ENCODE measurements around the gene PAH. TPM values are rescaled to one million over a fixed set of nuclear protein-coding genes. Genes with fewer than 3 reads are reported as not detected.

PAH gene
- total and polyA plus RNA-seq, 2 of the 8 experiments (the other 6 are each of a cell fraction or from before 2014, with no cell fraction given), result 3.9 to 9.0 TPM

- TF ChIP-seq TEAD4 (IDR thresholded peaks at IDR 0.05; ENCODE audit: low read depth, low read length), result peak; percentile 30; the same call in 1 of the 2 replicates
- no peak for TF ChIP-seq SIX5 (IDR thresholded peaks at IDR 0.05; ENCODE audit: low read depth, low read length)
- TF ChIP-seq PHF8 (conservative IDR thresholded peaks at IDR 0.05; ENCODE audit: low read depth, low read length), result no peak
- 0 out of 2 replicates have a peak, but pooled peaks have one; percentile 19 for TF ChIP-seq ATF2 (IDR thresholded peaks at IDR 0.05; ENCODE audit: low read length)
- no peak for TF ChIP-seq BRCA1 (IDR thresholded peaks at IDR 0.05; ENCODE audit: low read depth, low read length)
- peak; percentile 59 for TF ChIP-seq USF2 (IDR thresholded peaks at IDR 0.05; ENCODE audit: low read length)
- peak; percentile 81 for TF ChIP-seq KDM4A (IDR thresholded peaks at IDR 0.05; ENCODE audit: low read depth, low read length, severe bottlenecking)
- TF ChIP-seq CTCF (IDR thresholded peaks at IDR 0.05; ENCODE audit: control extremely low read depth in 1 of 3, insufficient read depth in 1 of 3, low read depth in 1 of 3, low read length in 3 of 3), result peak; percentile 44 to 62 (median 54)
- TF ChIP-seq GABPA (IDR thresholded peaks at IDR 0.05; ENCODE audit: borderline replicate concordance, insufficient read depth, low read length), result no peak
- TF ChIP-seq CBX5 (IDR thresholded peaks at IDR 0.05; ENCODE audit: low read depth, low read length), result no peak
- TF ChIP-seq SIN3A (conservative IDR thresholded peaks at IDR 0.05 in 1 of 2, IDR thresholded peaks at IDR 0.05 in 1 of 2; ENCODE audit: low read depth in 1 of 2, low read length in 2 of 2), result no peak
Measured at GRCh38 chr12:102950107-102950949, 33.3 kb upstream of the PAH start (continued).

Data from H1 (cell line).